HEK293T (cell line): ENCODE results near the gene RIBC1.

ENCODE experiments used
- BHLHE40 ChIP-seq: fragments of 450-650 bp; IDR thresholded peaks from 2 replicates; pipeline ENCODE4 v1.6.1; 2016; ENCODE audit warnings: mild to moderate bottlenecking, moderate library complexity, borderline replicate concordance
- CTBP1 ChIP-seq: fragments of 450-650 bp; IDR thresholded peaks from 2 replicates; pipeline ENCODE4 v1.6.1; 2016; ENCODE audit warnings: borderline replicate concordance
- ELF4 ChIP-seq: fragments of 450-650 bp; IDR thresholded peaks from 2 replicates; pipeline ENCODE4 v1.6.1; 2017; ENCODE audit warnings: antibody characterized with exemption
- FOXA1 ChIP-seq: fragments of 450-650 bp; IDR thresholded peaks from 2 replicates; pipeline ENCODE4 v1.6.1; 2016; ENCODE audit warnings: mild to moderate bottlenecking
- FOXK2 ChIP-seq: fragments of 450-650 bp; IDR thresholded peaks from 2 replicates; pipeline ENCODE4 v1.6.1; 2016; ENCODE audit warnings: mild to moderate bottlenecking
- FOXM1 ChIP-seq: fragments of 450-650 bp; IDR thresholded peaks from 2 replicates; pipeline ENCODE4 v1.6.1; 2017; ENCODE audit warnings: mild to moderate bottlenecking, borderline replicate concordance
- NFRKB ChIP-seq: fragments of 450-650 bp; IDR thresholded peaks from 2 replicates; pipeline ENCODE4 v1.6.1; 2016; ENCODE audit warnings: mild to moderate bottlenecking, moderate library complexity
- PKNOX1 ChIP-seq: fragments of 450-650 bp; IDR thresholded peaks from 2 replicates; pipeline ENCODE4 v1.6.1; 2016
- SP1 ChIP-seq: fragments of 450-650 bp; IDR thresholded peaks from 2 replicates; pipeline ENCODE4 v1.6.1; 2017
- SUZ12 ChIP-seq: fragments of 450-650 bp; IDR thresholded peaks from 2 replicates; pipeline ENCODE4 v1.6.1; 2016; ENCODE audit warnings: mild to moderate bottlenecking
- TARDBP ChIP-seq: fragments of 450-650 bp; IDR thresholded peaks from 2 replicates; pipeline ENCODE4 v1.6.1; 2016
- ZNF384 ChIP-seq: fragments of 450-650 bp; IDR thresholded peaks from 2 replicates; pipeline ENCODE4 v1.6.1; 2016

GRCh38 chrX:53449632-53450031 lies 27.0 kb downstream of the RIBC1 start:
- no peak for TF ChIP-seq FOXM1
- no peak for TF ChIP-seq TARDBP
- TF ChIP-seq SP1: no peak
- TF ChIP-seq NFRKB: no peak
- TF ChIP-seq SUZ12: no peak
- no peak for TF ChIP-seq ZNF384
- TF ChIP-seq FOXA1: no peak
- TF ChIP-seq BHLHE40: no peak
- TF ChIP-seq FOXK2: no peak
- no peak for TF ChIP-seq PKNOX1
- TF ChIP-seq ELF4: no peak
- no peak for TF ChIP-seq CTBP1
